NCI-H2081 treated with DMSO at 0.1 percent for 48 hours (cell line): Measurements from ENCODE around the gene TMUB2.
"Not testable (repeated sequence)": the region's sequence is repeated elsewhere in the genome, so short reads cannot be mapped to it uniquely, and the experiment has no call there.

Source experiments
- DNase-seq: peaks from one replicate; lab custom pipeline; 2025; lab: John Stamatoyannopoulos, UW

Gene TMUB2

DNA sequence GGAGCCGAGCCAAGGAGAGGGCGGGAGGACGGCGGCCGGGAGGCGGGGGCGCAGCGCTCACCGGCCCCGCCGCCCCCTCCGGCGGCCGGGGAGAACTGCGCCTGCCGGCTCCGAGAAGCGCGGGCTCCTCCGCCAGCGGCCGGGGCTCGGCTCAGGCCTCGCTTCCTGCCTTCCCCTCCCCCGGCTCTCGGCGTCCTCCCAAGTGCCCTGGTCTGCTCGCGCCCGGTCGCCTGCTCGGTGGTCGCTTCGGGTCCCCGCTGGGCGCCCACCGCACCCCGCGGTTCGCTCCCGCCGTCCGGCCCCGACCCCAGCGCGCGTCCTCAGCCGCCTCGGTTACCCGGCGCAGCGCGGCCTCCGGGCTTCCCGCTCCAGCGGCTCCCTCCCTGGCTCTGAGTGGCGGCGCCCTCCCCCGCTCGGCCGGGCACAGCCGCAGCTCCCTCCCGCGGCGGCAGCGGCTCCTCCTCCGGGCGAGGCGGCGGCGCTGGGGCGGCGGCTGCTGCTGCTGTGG, 32.4 kb downstream of the TMUB2 start:
- no peak for DNase-seq

DNA sequence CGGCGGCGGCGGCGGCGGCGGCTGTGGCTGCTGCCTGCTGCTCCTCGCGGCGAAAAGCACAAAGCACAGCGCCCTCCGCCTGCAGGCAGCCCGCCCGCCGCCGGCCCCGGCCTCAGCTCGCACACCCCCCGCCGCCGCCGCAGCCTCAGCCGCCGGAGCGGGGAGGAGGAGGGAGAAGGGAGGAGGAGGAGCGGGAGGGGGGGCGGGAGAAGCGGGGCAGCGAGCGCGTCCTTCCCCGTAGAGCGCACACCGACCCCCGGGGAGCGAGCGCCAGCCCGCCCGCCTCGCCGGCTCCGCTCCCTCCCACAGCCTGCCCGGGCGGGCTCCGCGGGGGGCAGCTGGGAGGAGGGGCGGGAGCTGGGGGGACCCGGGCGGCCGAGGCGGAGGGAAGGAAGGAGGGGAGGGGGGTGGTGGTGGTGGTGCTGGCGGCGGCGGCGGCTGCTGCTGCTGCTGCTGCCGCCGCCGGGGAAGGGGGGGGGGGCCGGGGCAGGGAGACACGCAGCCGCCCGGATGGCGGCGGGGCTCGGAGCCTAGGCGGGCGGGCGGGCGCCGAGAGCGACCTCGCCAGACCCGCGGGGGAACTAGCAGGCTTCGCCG, 32.9 kb downstream of the TMUB2 start, which contains the start of gene UBTF:
UBTF (minus strand) TSS at position 60 of the 597 bp plus-strand sequence. CDS start 1,446 bp downstream, outside the sequence.
- peak; percentile 48 for DNase-seq

DNA sequence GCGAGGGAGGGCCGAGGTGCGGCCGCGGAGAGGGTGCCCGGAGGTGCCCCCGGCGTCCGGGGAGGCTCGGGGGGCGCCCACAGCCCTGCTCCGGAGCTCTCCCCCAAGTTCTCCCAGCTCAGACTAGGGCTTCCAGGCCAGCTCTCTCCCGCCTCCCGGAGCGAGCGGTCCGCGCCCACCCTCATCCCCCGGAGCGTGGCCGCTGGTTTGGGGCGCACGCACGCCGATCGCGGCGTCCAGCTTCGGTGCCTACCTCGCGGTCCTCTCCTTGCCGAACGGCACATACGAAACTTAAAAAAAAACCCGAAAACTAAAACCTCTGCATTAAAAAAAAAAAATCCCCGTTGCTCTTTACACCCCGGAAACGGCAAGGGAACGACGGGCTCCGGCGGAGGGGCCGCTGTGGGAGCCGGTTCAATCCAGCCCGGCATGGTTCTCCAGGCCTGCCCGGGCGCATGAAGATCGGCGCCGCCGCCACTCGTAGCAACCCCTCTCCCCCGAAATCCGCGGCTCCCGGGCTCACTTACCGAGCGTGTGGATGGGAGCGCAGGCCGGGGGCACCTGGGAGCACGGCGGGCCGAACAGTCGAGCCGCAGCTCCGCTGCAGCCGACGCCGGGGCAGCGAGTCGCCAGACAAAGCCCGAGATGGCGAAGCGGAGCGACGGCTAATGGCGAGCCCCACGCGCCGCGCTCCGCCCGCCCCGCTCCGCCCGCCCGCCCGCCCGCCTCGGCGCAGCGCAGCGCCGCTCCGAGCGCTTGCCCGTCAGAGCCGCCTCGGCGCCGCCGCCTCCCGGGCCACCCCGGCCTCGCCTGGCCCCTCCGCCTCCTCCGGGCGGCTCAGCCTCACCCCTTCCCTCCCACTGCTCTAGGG, 33.7 kb downstream of the TMUB2 start:
- DNase-seq = no peak

DNA sequence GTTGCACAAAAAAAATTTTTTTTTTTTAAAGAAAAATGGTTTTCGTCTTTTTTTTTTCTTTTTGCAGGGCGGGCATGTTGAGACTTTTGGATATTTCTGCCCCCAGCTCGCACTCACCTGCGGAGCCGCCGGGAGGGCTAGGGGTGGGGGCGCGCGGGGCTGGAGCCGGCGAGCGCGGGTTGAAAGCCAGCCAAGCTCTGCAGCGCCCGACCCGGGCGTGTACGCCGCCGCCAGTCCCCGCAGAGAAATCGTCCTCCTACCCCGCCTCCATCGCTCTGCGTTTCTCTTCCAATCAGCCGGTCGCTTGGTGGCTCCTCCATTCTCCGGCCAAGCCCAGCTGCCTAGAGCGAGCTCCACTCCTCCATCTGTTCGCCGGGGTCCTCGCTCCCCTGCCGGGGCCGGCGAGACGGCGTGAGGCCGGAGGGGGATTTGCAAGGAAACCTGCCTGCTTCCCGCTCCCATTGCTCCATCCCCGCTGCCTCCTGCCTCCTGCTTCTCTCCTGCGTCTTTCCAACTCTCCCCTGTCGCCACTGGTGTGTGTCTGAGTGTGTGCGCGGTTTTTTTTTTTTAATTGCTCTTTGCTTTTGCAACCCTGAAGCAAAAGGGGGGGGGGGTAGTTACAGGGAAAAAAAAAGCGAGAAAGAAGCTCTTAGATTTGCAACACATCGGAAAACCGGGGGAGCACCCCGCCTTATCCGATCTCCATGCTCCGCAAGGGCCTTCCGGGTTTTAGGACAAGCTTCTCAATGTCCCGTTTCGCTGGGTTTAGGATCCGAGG, 34.5 kb downstream of the TMUB2 start:
- peak; percentile 60 for DNase-seq

DNA sequence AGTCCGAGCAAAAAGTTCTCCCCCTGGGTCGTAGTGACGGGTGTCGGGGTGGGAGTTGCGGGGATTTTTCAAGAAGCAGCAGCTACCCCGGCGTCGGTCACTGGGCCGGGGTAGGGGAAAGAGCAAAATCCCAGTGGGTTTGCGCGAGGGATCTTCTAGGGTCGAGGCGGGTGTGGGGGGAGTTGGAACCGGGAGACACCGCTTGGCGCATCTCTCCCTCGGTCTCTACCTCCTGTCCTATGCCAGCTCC, 35.0 kb downstream of the TMUB2 start:
- DNase-seq = no peak

DNA sequence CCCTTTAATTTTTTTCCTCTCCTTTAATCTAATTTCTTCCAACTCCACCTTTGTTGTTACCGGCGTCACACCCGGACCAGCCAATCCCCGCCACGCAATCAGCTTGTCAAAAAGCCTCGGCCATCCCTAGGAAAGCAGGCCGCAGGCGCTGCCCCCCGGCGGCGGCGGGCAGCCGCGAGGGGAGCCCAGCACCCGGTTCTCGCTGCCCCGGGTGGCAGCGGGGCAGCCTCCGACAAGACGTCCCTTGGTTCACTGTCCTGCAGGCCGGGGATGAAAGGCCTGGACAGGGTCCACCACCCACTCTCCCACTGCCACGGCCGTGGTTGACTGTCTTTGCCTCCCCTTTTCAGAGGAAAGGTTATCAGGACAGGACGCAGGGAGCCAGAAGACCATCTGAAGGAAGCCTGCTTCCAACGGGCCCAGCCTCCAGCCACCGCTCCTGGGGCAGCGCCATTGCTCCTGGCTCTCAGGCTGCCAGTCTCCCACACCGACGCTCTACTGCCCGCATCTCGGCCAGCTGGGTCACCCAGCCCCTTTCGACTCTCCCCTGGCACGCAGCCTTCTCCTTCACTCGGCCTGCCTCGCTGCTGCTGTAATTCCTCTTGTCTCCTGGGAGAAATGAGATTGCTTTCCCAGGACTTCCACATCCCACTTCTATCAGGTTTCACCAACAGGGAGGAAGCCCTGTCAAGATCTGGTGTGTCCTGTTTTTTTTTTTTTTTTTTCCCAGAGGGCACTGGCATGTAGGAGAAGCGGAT, 35.5 kb downstream of the TMUB2 start:
- DNase-seq = peak; percentile 58

DNA sequence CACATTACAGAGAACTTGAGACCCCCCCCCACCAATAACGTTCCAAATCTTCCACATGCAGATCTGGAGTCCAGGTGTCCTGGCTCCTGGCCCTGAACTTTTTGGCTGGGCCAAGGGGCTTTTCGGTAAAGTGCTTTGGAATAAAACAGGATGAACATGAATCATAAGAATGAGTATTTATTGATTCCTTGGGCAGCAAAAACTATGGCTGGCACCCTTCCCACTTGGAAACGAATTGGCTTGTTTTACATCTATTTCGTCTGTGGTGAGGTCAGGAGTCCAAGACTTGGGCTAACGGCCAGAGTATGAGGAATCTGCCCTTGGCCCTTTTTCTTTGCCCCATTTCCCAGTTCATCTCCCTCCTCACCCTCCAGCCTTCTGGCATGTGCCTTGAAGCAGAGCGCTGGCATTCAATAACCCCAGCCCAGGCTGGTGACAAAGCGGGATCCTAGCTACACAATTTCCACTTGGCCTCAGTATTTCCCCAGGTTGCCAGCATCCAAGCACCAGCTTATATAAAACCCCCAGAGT, 36.8 kb downstream of the TMUB2 start:
- DNase-seq = no peak

DNA sequence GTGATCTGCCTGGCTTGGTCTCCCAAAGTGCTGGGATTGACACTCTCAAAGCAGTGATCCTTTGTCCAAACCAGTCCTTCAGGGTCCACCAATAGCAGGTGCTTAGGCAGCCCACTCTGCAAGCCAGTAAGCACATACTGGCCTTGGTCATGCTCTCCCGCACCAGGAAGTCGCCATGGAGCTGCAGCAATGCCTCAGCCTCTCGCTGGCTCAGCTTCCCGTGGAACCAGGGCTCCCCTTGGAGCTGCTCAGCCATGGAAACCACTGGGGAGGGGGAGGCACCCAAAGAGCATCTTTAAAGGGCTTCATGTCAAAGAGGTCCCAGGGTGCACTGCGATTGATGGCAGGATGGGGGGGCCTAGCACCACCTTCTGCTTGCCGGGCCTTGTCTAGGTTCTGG, 42.3 kb downstream of the TMUB2 start:
- no peak for DNase-seq

DNA sequence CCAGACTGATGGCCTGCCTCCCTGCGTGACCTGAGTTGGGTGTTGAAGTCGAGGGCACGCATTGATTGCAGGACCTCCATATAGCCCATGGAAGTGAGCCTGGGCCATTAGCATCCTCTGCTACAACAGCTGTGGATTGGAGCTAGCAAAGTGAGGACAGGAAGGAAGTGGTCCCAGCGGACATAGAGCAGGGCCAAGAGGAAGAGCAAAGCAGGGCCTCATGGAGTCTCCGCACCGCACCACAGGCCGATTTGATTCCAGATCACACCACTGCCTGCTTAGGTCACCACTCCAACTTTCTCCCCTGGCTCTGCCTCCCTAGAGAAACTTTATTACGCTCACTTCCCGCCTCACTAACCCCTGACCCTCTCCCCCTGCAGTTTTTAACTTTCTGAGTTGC, 43.4 kb downstream of the TMUB2 start:
- no peak for DNase-seq

DNA sequence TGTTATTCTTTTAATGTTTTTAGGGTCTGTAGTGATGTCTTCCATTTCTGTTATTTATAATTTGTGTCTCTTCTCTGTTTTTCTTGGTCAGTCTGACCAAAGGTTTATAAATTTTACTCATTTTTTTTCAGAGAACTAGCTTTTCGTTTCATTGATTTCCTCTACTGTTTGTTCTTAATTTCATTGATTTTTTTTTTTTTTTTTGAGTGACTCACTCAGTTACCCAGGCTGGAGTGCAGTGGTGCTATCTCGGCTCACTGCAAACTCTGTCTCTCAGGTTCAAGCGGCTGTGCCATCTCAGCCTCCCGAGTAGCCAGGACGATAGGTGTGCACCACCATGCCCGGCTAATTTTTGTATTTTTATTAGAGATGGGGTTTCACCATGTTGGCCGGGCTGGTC, 45.3 kb downstream of the TMUB2 start:
- DNase-seq = no peak

DNA sequence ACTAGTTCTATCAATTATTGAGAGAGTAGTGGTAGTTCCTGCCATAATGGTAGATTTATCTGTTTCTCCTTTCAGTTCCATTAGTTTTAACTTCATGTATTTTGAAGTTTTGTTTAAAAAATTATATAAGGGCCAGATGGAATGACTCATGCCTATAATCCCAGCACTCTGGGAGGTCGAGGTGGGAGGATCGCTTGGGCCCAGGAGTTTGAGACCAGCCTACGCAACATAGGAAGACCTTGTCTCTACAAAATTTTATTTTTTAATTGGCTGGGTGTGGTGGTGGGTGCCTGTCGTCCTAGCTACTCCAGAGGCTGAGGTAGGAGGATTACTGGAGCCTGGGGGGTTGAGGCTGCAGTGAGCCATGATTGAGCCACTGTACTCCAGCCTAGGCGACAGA, 46.8 kb downstream of the TMUB2 start:
- DNase-seq = no peak

DNA sequence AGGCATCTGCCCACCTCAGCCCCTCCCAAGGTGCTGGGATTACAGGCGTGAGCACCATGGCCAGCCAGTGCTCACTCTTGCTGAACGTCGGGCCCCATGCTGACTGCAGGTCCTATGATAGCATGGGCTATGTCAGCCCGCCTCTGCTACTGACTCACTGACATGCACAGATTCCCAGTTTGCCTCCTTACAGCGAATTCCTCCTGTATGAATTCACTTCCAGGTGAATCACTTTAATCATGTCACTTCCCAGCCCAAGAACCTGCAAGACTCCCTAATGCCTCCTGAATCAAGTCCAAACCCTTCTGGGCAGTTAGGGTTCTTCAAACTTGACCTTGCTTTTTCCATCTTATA, 48.8 kb downstream of the TMUB2 start:
- DNase-seq = no peak

DNA sequence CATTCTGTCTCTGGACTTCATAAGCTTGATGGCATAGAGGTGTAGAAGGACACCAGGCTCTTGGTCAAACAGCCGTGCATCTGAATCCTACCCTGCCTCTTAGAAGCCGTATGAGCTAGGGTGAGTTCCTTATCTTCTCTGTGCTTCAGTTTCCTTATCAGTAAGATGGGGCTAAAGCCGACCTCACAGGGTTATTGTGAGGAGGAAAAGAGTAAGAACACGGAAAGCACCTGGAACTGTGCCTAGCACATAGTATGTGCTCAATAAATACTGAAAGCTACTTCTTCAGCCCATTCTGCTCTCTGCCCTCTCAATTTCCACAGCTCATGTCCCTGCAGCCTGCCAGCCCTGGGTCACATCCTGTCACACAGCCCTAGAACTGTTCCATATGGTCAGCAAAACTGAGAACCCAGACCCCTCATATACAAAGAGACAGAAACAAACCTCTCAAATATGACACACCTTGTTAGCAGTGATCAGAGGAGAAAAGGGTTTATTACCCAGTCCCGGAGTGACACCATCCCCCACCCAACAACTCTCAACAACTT, 49.7 kb downstream of the TMUB2 start:
- DNase-seq = no peak

DNA sequence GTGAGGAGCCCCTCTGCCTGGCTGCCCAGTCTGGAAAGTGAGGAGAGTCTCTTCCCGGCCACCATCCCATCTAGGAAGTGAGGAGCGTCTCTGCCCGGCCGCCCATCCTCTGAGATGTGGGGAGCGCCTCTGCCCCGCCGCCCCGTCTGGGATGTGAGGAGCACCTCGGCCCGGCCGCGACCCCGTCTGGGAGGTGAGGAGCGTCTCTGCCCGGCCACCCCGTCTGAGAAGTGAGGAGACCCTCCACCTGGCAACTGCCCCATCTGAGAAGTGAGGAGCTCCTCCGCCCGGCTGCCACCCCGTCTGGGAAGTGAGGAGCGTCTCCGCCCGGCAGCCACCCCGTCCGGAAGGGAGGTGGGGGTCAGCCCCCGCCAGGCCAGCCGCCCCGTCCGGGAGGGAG, 51.1 kb downstream of the TMUB2 start:
- not testable (repeated sequence) for DNase-seq

DNA sequence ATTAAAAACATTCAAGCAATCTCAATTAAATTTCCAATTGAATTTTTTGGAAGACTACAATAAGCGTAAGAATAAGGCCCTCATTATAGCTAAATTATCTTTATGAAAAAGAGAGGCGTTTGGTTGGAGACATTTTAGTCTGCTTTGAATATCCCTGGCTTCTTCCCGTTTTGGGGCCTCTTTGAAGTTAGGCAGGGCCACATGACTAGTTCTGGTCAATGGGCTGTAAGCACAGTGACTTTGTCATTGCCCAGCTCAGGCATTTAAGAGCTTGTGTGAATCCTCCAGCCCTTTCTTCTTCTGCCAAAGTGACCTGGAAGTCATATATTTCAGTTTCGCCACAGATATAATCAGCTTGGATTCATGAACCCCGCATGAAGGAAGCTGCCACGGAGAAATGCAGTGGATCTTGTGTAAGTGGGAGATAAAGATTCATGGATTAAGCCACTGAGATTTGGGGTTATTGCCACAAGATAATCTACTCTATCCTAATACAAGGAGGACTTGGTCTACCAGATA, 54.4 kb downstream of the TMUB2 start:
- no peak for DNase-seq
